Stimulated activated CD8-positive, alpha-beta memory T cell treated with anti-CD3 and anti-CD28 coated beads, Interleukin-12 subunit alpha, Interleukin-12 subunit beta, amount 100 ng/mL, for 4 hours (primary cell): ENCODE results near the gene ELMO1.

ENCODE experiments used
- DNase-seq: peaks from one replicate; pipeline ENCODE4 v3.0.0-alpha.2; 2020; ENCODE audit warnings: low read depth

The ELMO1 gene

DNA sequence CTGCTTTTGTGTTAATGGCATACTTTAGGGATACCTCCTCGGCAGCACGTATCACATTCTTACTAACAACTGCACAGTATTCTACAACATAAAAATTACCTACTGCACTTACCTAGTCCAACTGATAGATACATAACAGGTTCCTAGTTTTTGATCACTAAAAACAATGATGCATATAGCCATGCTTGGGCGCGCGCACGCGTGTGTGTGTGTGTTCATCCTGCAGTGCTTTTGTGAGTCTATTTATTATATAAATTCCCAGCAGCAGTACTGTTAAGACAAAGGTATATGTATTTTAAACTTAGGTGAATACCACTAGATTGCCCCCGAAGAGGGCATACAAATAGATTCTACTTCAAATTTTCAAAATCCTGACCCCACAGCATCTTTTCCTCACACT lies 181.4 kb downstream of the ELMO1 start:
- no peak for DNase-seq

DNA sequence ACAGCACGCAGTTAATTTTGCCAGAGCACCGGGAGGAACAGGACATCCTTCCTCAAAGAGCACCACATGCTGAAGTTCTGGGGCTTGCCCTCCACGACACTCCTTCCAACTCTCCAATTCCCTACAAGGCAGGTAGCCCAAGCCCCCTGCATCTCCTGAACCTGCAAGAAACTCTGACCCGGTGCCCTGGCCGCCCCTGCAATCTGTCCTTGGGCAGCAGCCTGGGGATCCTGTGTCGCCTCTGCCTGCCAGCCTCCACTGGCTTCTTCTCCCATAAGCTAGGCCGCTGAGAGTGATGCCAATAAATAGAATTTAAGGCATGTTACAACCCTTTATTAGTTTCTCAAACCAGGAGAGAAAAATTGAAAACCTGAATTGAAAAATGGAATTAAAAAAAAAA lies 182.8 kb downstream of the ELMO1 start:
- DNase-seq, result no peak

DNA sequence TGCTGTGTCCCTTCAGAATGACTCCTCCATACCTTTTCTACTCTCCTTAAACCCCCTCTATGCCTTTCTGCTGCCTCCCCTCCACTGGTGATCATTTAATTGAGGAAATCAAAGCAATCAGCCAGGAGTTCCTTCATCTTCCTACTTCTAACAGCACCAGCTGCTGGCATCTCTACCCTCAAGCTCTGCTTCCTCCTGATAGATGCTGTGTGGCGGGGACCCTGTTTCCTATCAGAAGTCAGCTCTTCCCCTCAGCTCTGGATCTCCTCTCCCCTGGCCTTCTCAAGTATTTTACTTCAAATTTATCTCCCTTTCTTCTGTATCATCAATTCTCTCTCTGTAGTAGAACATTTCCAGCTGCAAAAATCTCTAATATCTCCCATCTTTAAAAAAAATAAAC lies 183.7 kb downstream of the ELMO1 start:
- no peak for DNase-seq

DNA sequence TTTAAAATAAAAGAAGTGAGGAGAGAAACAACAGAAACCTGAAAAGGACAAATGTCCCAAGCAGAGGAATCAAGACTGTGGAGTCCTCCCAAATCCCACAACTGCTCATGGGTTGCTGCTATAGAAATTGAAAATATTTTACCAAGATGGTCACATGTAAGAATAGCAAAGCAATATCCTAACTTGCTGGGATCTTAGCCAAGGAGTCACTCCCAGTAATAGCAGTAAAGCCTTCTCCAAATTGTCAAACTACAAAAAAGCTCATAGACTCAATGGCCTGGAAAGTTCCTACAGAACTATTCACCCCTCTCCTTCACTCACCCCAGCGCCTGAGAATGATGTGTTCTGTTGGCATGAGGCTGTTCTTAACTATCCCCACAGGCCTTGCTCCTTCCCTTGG lies 186.5 kb downstream of the ELMO1 start:
- DNase-seq, result no peak

DNA sequence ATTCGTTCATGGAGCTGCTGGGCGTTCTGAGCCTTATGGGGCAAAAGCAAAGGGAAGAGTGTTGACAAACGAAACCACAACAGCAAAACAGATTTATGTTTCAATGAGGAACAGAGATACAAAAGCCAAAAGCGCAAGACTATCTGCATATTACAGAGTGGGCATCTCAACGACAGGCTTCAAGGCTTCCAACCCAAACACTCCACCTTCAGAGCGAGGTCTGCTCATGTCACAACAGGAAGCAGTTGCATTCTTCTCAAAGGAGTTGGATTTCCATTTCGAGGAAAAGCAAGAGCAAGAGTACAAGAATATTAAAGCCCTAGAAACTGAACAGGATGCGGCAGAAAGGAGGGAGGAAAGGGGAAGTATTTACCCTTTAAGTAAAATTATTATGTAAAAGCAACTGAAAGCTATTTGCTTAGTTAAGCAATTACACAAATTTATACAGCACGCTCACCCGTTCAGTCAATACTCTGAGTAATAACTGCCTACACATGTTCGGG lies 189.3 kb downstream of the ELMO1 start:
- DNase-seq, result no peak

DNA sequence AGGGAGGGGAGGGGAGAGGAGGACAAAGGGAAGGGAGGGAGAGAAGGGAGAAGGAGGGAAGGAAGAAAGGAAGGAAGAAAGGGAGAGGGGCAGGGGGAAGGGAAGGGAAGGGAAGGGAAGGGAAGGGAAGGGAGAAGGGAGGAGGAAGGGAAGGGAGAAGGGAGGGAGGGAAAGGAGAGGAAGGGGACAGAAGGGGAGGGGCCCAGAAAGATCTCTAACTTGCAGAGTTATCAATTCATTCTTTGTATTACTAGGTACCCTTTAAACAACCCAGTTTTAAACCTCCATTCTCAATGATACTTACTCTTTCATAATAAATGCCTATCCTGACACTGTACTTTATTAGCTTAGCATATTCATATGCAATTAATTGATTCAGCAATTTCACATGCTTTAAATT lies 192.0 kb downstream of the ELMO1 start:
- no peak for DNase-seq

DNA sequence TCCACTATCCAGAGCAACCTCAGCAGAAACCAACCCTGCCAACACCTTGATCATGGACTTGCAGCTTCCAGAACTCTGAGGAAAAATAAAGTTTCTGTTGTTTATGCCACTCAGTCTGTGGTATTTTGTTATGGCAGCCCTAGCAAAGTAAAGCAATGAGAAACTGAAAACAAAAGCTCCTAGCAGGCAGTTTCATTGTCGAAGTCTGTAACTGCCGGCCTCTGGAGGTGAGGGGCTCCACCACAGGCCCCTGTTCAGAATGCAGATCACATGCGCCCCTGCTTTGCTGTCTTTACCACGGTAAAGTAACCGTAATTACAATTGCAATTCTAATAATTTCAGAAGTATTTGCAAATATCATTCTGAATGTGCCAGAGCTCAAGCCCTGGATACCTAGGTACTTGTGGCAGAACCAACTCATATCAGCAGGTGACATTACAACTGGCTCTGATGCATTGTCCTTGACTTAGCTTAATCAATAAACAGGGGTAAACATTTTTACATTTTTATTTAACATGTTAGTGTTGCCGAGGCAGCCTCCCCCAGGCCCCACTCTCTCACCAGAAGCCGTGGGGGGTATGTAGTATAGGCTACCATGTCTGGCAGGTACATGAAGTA lies 193.2 kb downstream of the ELMO1 start:
- no peak for DNase-seq

DNA sequence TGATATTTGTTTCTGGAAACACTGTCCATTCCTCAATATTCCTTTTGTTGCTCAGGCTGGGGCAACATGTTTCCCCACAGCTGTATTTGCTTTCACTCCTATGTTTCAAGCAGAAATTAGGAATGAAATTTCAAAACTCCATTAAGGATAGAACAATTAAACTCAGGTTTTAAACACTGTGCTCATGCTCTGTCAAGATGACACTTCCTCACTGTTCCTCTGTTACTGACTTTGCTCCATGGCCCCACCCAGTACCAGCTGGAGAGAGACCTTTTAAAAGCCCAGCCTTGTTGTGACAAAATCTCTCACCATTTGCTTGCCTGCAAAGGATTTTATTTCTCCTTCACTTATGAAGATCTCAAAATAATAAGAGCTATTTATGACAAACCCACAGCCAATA lies 197.4 kb downstream of the ELMO1 start:
- DNase-seq, result no peak

DNA sequence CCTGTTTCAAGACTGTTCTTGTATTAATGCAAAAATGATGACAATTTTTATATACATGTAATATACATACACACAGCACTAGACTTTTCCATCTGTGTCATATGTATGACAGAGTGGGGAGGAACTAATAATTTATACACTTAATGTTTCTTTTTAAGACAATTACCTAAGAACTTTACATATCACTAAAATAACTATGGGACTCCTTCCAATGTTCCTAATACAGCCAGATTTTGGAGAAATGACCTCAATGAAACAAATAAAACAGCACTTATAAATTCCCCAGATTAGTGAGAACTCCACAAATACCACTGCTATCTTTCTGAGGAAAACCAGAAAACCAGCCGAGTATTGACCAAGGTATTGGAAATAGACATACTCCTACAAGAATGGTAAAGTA lies 199.4 kb downstream of the ELMO1 start:
- DNase-seq, result no peak

DNA sequence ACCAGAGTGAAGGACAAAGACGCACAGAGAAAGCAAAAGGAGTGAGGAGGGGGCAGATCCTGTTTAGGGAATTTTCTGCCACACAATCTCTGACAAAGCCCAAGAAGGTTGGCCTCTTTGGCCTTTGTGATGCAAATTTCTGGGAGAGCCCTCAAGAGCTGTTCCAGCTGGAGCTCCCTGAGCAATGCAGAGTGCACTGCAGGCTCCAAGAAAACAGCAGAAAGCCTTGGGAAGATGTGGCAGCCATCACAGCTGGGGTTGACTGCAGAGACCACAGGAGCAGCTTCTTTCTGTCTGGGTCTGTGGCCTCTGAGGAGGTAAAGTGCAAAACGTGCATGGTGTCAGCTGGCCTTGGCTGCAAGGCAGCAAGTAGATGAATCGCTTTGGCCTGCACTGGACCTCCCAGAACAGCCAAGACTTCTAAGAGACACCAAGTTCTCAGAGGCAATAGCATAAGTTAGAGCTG lies 200.2 kb downstream of the ELMO1 start:
- DNase-seq, result no peak

DNA sequence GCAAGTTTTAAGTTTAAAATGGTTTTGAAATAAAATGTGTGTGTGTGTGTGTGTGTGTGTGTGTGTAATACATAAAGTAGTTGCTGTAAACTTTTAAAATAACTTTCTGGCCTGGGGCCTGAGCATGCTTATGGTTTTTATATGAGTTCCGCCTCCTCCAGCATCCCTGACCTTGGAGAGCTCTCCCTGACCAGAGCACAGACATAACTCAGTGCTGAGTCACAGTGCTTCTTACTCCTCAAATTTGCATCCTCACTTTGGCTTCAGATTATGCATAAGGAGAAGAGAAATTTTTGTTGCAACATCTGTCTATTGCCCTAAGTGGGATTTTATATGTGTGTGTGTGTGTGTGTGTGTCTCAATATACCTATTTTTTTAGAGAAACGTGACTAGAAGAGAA lies 200.8 kb downstream of the ELMO1 start:
- no peak for DNase-seq

DNA sequence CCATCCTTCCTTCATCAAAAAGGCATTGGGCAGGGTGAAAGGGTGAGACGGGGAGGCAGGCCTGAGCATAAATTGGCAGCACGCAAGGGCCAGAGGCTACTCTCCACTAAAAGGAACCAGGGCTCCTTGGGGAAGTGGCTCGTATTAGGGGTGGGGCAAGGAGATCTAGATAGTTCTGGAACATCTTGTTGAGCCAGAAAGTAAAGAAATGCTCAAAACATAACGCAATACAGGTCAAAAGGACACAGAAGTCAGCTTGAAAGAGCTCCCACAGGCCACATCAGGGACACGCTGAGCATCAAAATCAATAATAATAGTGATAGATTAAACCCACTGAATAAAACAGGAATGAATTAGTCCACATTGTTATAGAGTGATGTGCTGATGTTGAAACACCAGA lies 203.1 kb downstream of the ELMO1 start:
- DNase-seq, result no peak

DNA sequence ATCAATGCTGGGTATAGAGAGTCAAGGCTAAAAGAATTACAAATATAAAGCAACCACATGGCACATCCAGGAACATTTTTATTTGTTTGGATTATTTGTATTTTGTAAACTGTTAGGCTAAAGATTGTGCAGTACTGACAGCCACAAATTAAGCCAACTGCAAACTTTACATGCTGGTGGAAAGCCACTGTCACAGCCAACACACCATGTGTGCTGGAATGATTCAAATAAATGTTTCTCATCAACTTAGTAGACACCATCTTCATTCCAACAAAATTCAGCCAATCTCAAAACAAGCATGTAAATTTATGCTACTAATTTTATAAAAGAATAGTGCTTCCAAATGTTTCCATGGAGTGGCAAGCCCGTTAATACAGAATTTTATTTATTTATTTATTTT lies 211.8 kb downstream of the ELMO1 start:
- DNase-seq, result no peak

DNA sequence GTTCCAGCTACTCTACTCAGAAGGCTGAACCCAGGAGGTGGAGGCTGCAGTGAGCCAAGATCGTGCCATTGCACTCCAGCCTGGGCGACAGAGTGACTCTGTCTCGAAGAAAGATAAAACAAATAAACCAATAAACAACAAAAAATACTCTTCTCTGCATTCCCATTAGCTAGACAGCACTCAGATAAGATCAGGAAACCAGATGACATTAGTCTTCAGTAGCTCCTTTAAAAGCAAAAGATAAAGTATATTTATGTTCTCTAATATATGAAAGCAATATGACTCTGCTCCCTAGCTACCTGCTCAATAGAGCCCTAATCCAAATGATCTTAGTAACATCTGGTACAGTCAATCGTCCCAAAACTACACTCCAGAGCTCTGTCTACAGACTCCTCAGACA lies 212.9 kb downstream of the ELMO1 start:
- DNase-seq, result no peak

DNA sequence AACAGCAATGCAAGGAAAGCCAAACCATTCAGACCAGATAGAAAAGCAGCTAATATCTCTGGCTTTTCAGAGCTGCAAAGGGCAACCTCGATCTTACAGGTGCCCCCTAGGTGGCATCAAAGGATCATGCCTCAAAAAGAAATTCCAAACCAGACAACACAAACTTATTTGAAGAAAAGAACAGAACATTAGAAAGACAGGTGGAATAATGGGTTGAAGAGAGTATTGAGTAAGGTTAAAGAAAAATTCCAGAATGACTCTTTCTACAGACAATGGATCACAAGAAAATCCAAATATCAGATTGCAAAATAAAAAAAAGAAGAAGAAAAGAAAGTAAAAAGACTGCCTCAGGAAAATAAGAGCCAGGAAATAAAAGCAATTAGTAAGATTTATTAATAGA lies 213.7 kb downstream of the ELMO1 start:
- DNase-seq, result no peak

DNA sequence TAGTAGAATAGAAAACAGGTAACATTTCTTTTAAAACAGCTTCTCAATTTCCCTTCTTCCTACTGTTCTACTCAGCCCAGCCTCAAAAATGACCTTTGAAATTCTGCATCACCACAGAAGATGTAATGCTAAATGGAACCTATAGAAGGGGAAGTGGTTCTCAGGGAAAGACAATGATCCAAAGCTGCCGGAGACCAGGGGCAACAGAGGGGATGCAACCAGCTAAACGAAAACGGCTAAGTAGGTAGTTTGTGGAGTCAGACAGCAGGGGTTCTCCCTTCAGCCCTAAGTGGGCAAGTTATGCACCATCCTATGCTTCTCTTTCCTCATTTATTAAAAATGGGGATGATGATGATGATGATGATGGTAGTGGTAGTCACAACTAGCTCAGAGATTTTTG lies 214.3 kb downstream of the ELMO1 start:
- DNase-seq, result no peak

DNA sequence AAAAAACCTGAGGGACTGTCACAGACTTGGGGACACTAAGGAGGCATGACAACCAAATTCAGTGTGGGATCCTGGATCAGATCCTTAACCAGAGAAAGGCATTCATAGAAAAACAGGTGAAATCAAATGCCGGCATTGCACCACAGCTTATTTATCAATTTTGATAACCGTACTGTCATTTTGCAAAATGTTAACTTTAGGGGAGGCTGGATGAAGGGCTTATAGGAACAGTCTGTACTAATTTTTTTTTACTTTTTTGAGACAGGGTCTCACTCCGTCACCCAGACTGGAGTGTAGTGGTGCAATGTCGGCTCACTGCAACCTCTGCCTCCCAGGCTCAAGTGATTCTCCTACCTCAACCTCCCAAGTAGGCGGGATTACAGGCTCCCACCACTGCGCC lies 217.1 kb downstream of the ELMO1 start:
- no peak for DNase-seq

DNA sequence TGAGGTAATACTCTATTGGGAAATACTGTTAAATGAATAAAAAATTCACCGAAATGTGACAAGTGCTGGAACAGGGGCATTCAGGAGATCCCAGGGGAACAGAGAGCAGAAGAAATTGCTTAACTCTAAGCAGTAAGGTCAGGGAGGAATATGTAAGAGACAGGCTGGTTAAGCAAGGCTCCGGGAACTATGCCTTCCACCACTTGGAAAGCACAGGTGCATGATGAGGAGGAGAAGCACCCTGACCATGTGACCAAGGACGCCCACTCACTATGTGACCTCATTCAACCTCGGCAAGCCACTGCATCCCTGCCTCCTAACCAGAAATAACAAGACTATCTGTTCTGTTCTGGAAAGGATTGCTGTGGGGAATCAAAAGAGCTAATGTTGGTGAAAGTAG lies 218.4 kb downstream of the ELMO1 start:
- DNase-seq, result no peak

DNA sequence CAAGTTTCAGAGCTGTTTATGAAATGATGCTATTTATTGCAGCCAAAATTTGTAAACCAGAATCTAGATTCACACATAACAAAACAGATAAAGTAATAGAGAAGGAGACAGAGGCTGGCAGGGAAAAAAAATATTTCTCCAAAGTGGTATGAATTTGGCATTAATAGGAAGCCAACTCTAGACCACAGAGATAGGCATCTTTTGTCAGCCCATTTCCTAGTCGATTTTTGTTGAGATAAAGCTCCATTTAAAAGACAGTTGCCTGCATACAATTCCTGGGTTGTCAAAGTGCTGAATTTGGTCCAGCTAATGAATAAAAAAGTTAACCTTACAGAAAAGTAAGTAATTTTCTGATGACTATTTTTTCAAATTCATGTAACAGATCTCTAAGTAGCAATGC lies 219.3 kb downstream of the ELMO1 start:
- no peak for DNase-seq

DNA sequence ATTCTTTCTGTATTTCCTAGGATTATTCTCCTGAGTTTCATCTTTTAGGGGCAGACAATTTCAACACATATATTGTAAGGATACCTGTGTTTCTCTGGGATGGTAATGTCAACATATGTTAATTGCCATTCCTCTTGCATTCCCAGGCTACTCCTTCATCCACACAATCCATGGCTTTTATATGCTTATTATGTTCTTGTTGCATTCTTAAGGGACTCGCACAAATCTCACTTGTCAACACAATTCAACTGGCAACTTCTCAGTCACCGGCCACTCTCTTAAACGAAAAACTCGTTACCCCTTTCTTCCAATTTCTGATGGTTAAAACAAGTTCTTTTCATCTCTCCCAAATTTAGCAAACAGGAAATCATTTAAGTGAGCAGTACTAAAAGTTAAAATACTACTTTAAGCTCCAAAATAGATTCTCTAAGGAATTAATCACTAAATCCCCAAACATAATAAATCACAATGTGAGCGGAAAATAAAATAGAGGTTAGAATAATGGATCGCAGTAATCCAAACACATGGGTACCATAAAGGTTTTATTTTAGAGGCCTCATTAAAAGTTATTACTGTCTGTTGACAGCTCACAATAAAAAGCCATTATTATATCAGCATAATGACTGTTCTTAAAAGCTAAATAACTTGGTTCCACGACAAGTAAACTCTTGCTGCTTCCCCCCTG lies 223.2 kb downstream of the ELMO1 start:
- DNase-seq, result no peak

DNA sequence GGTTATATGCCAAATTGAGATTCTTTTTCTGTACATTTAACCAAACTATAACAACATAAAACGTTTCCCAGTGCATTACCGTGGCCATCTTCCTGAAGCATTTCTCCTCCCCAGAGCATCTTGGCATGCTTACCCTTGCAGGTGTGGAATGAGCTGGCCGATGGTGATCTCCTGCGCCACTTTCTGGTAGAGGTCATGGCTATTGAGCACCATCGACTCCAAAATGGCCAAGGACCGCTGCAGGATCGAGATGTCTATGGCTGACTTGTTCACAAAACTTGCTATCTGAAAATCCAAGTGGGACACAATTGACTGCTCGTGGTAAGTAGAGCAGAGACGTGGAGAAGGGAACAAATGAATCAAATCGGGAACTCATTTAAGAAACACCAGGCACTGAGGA lies 223.9 kb downstream of the ELMO1 start:
- no peak for DNase-seq

DNA sequence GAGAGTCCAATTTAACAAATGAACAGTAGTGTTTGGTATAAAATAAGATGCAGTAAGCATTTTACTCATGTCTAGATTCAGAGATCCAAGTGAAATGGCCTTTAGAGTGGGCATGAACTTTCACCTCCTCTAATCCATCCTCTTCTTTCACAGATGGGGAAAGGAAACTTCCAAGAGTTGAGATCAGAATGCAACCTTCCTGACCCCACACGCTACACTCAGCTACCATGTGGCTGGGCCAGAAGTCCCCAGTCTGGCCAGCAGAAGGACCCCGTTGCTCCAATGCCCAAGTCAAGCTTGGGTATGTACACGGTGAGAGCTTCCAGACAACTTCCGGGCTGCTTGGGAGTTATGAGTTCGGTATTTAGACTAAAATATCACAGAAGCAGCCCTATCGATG lies 228.0 kb downstream of the ELMO1 start:
- DNase-seq, result no peak

DNA sequence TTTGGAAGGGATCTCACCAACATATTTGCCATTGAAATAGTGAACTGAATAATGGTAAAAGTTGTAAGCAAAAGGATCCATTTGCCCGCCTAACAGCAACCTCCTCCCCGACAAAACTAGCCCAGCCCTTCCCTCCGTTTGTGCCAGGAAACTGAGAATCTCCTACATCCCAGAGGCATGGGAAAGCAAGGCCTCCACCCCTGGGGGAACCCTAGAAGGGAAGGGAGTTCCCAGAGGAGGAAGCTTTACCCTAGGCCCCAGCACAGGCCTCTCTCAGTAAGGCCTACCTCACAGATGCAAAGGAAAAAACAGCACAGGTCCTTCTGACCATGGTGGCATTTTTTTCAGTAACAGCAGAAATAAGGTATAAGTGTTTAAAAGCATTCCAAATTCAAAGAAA lies 229.7 kb downstream of the ELMO1 start:
- DNase-seq, result no peak

DNA sequence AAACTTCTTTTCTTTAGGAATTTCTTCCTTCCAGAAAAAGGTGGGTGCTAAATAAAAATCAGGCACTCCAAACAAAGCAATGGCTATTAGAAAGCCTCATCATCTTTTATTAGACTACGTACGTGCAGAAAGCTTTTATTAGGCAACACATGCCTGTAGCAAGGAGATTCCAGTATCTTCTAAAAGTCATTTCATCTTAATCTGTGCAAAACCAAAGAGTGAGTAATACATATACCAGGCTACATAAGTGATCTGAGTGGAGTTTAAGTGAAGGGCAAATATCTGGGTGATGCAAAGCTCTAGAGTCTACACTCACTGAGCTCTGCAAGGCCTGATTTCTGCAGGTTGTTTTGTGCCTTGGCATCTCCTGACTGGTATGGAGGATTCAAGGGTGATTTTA lies 231.7 kb downstream of the ELMO1 start:
- DNase-seq, result no peak
